ENCODE results near the gene WDR64.
A peak's percentile ranks its signal among the peaks of the same experiment; 100 is the strongest.

WDR64 gene

DNA sequence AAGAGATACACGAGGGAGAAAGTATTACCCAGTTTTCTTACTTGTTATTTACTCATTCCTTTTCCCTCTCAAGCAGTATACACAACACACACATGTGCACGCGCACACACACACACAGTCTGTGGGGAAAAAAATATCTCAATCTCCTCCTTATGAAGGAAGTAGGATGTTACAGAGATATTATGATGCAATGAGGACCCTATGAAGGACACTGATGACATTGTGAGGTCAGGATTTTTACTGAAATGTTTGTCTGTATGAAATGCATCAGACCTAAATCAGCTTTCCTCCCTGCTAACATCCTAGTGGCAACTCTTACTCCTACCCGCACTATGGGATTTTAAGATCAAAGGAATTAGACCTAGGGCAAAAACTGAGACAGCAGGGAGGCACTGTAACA, at the start of gene WDR64:
Gene WDR64, plus strand, starts transcription at position 270 of the 400 bp plus-strand sequence. CDS start 204 bp downstream, outside the sequence.
- Mint-ChIP-seq H3K9me3 (no peaks in the 10 kb centered on the region), H3K36me3 (no peaks in the 10 kb centered on the region), H3K4me1 (no peaks in the 10 kb centered on the region), H3K4me3 (no peak within 1 kb of the TSS), H3K27ac (no peak within 1 kb of the TSS)
- DNase-seq (ENCODE audit: low spot score in 2 of 2) = no peak
- ATAC-seq = no peak

DNA sequence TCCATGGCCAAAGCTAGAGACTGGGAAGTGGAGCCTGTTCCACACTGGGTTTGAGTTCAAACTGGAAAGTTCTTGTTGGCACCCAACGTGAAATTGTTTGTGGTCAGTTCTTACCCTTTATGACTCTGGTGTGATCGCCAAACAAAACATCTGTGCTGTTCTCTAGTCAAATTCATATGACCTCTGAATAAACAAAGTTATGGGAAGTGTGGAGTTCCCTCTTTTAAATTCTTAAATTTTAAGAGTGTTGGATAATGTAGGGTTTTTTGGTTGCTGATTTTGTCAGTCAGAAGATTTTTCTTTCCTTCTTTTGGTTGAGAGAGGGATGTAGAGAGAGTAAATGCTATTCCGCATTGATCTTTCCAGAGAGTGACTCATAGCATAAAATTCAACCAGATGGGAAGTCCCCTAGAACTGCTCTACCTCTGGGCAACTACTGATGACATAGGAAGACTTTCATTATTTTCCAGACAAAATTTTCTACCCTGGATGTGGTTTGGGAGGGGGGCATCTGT, 48.3 kb upstream of the WDR64 start:
- H3K4me3 Mint-ChIP-seq = no peak overlapping the region
- H3K4me1 Mint-ChIP-seq = peaks cover 8% of the 10 kb centered on the region
- H3K36me3 Mint-ChIP-seq = no peaks in the 10 kb centered on the region
- no peak for ATAC-seq
- H3K27ac Mint-ChIP-seq = no peak overlapping the region
- H3K9me3 Mint-ChIP-seq = no peaks in the 10 kb centered on the region
- DNase-seq (ENCODE audit: low spot score in 2 of 2) = no peak

DNA sequence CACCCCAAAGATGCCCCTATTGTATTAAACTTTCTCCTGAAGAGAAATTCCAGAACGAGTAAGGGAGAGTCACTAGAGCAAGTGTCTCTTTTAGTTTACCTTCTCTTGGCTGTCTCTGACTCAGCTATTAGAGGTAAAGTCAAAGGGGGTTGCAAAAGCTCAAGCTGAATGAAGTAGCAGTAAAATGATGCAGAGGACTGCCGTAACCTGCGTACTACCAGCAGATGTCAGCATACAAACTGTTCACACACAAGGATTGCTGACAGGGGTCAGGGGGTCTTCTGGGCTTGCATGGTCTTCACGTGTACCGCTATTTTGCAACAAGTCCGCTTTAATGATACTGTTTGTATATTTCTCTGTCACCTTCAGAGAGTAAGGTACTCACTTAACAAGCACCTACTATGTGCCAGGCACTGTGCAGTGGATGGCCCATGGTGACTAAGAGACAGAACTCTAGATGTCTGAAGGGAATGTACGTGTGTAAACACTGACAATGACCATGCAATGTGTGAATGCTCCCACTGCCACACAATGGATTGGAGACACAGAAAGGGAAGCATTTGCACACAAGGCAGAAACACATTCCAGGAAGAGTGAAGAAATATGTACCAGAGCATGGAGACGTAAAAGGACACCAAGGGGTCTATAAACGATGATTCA, 46.8 kb upstream of the WDR64 start:
- no peaks in the 10 kb centered on the region for H3K36me3 Mint-ChIP-seq
- H3K9me3 Mint-ChIP-seq = no peaks in the 10 kb centered on the region
- H3K4me3 Mint-ChIP-seq = no peak overlapping the region
- peaks cover 8% of the 10 kb centered on the region for H3K4me1 Mint-ChIP-seq
- DNase-seq (ENCODE audit: low spot score in 2 of 2) = no peak
- no peak overlapping the region for H3K27ac Mint-ChIP-seq
- ATAC-seq = no peak

DNA sequence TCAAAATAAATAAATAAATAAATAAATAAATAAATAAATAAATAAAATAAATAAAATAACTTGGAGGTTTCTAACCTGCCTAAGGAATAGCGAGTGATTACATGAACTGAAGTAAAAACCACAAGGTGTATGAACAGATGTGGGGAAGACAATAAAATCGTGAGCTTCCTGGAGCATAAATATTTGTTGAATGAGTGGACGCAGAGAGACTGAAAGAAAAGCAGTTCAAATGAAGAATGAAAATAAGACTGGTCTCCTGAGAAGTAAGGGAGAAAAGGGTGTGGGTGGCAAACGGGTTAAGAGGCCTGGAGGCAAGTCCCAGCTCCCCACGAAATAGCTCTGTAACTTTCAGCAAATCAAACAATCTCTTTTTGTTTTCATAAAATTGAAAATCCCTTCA, 45.5 kb upstream of the WDR64 start:
- H3K27ac Mint-ChIP-seq = no peak overlapping the region

DNA sequence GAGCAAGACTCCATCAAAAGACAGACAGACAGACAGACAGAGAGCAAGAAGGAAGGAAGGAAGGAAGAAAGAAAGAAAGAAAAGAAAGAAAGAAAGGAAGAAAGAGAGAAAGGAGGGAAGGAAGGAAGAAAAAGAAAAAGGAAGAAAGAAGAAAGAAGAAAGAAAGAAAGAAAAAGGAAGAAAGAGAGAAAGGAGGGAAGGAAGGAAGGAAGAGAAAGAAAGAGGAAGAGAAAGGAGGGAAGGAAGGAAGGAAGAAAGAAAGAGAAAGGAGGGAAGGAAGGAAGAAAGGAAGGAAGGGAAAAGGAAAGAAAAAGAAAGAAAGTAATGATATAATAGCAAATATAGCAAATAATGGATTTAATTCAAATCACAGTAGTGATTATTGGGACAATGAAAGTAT, 44.6 kb upstream of the WDR64 start:
- DNase-seq (ENCODE audit: low spot score in 2 of 2) (no peak), ATAC-seq (no peak)
- Mint-ChIP-seq H3K27ac (no peak overlapping the region), H3K4me3 (no peak overlapping the region), H3K4me1 (peaks cover 1% of the 10 kb centered on the region), H3K9me3 (no peaks in the 10 kb centered on the region), H3K36me3 (no peaks in the 10 kb centered on the region)

More for the DNA sequence above, 45.5 kb upstream of the WDR64 start:
- H3K4me1 Mint-ChIP-seq = no peaks in the 10 kb centered on the region
- ATAC-seq (no peak), DNase-seq (ENCODE audit: low spot score in 2 of 2) (no peak)
- H3K9me3 Mint-ChIP-seq = no peaks in the 10 kb centered on the region
- H3K4me3 Mint-ChIP-seq = no peak overlapping the region
- H3K36me3 Mint-ChIP-seq = no peaks in the 10 kb centered on the region

DNA sequence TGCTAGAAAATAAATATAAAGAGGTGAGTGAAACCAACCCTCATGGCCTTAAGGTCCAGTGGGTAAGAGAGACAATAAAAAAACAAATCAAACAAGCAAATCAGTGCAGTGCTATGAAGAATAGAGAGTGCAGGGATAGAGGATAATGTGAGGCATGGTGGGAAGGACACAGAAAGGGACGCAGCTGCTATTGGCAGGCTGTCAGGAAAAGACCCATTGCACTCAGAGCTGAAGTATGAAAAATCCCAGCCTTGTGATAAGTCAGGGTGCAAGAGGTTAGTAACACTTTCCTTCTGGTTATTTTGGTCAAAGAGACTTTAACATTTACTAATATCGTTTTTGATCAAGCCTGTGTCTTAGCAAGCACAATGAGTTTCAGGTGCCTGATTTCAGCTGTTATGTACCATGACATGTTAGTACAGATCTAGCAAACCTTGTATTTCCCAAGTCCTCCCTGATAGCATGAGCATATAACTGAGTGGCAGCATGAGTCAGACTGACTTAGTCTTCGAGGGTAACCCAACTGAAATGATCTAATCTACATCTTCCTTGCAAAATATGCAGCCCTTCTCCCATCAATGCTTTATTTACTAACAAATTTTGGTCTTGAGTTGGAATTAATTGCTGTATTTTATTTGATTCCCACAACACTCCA, 43.6 kb upstream of the WDR64 start:
- DNase-seq (ENCODE audit: low spot score in 2 of 2) = no peak
- Mint-ChIP-seq H3K4me3 (no peak overlapping the region), H3K36me3 (no peaks in the 10 kb centered on the region), H3K4me1 (peaks cover 7% of the 10 kb centered on the region), H3K27ac (no peak overlapping the region), H3K9me3 (no peaks in the 10 kb centered on the region)
- ATAC-seq = peak; percentile 91

DNA sequence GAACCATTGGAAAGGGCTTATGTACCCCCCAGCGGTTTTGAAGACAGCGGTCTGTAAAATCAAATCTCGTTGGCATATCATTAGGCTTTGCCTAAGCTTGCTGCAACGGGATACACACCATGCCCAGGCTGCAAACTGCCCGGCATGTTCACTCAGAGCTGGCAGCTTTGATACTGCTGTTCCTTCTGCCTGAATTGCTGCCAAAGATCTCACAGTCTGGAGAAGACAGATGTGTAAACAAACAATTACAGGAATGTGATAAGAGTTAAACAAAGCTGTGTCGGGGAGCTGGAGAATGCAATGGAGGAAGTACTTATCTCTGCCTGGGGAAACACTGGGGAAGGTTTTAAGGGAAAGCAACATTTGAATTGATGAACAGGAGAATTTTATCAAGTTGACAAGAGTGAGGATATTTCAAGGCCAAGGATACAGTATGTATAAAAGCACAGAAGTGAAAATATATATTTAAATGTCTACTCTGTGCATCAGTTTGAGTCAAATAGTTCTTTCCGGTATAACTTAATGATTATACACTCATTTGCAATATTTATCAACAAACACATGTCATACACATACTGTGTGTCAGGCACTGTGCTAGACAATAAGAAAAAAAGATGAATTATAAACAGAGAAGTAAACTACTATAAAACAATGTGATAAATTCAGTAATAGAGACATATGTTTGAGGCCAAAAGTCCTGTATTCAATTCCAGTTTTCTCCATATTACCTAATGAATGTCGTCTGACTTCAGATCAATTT, 41.8 kb upstream of the WDR64 start:
- H3K4me3 Mint-ChIP-seq = no peak overlapping the region
- peaks cover 13% of the 10 kb centered on the region for H3K4me1 Mint-ChIP-seq
- no peak overlapping the region for H3K27ac Mint-ChIP-seq
- H3K36me3 Mint-ChIP-seq = no peaks in the 10 kb centered on the region
- no peaks in the 10 kb centered on the region for H3K9me3 Mint-ChIP-seq
- DNase-seq (ENCODE audit: low spot score in 2 of 2) (no peak), ATAC-seq (no peak)

DNA sequence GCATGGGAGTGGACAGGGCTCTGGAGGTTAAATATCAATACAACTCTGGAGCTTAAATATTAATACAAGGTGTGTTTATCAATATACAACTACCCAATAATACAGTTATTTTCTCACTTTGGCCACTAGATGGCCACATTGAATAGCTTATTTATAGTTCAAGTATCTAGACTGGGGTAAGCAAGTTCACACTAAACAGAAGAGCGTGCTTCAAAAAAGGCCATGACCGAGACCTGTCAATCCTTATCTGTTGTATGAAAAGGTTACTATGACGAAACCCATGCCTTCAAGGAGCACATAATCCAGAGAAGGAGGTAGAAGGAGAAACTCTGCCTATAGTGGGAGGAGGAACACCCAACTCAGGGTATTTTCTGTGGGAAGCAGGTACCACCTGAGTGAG, 41.0 kb upstream of the WDR64 start:
- no peak for DNase-seq (ENCODE audit: low spot score in 2 of 2)

DNA sequence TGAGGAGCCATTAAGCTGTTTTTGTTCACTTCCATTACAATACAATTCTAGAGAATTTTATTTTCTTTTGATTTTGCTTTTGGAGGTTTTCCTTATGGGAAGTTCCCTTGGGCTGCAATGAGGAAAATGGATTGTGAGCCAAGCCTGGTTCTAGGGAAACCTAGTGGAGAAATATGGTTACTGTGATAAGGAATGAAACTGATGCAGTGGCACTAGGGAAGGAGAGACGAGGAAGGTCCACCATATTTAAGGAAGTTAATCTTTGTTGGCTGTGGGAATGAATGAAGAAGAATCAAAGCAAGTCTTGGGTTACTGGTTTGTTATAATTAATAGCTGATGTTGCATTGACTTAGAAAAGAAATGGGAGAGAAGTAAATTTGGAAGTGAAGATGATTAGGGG, 40.3 kb upstream of the WDR64 start:
- H3K4me3 Mint-ChIP-seq = no peak overlapping the region
- H3K27ac Mint-ChIP-seq = no peak overlapping the region
- H3K9me3 Mint-ChIP-seq = no peaks in the 10 kb centered on the region
- DNase-seq (ENCODE audit: low spot score in 2 of 2) (no peak), ATAC-seq (no peak)
- H3K4me1 Mint-ChIP-seq = peaks cover 13% of the 10 kb centered on the region
- no peaks in the 10 kb centered on the region for H3K36me3 Mint-ChIP-seq

More for the DNA sequence above, 41.0 kb upstream of the WDR64 start:
- Mint-ChIP-seq H3K9me3 (no peaks in the 10 kb centered on the region), H3K36me3 (no peaks in the 10 kb centered on the region), H3K27ac (no peak overlapping the region), H3K4me3 (no peak overlapping the region), H3K4me1 (peaks cover 13% of the 10 kb centered on the region)
- peak; percentile 63 for ATAC-seq

DNA sequence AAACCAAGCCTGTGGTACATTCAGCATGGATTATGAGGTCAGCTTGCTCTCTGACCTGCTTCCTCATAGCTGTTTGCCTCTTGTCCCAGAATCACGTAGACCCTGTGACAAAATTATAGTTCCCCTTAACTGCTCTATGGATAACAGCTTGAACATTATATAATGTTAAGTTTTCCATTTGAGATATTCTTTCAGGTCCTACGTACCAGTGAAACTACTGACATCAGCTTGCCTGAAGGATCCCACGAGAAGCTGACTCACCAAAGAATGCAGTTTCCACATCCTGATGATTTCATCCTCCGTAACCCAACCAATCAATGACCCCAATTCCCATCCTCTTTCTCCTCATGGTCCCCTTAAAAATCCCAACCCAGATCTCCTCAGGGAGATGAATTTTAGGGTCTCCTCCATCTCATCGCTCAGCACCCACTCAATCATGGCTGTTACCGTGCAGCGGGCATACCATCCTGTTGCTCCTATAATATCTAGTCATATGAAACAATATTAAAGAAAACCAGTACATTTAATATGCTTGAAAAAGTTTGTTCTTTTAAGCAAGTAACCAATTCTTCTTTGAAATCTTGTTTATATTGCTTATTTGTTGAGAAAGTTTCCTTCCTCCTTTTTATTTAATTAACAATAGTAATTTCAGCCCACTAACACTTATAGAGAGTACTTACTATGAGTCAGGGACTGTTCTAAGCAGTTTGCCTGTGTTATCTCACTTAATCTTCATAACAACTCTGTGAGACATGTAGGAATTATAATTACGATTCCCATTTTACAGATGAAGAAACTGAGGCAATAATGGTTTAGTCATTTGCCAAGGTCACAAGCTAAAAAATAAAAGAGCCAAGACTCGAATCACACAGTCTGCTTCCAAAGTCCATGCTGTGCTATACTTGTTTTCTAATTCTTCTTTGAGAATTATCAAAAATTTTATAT, 39.3 kb upstream of the WDR64 start:
- peaks cover 18% of the 10 kb centered on the region for H3K4me1 Mint-ChIP-seq
- DNase-seq (ENCODE audit: low spot score in 2 of 2) (no peak), ATAC-seq (no peak)
- H3K4me3 Mint-ChIP-seq = peak overlapping the region; percentile 4
- peak overlapping the region; percentile 12 for H3K27ac Mint-ChIP-seq
- no peaks in the 10 kb centered on the region for H3K9me3 Mint-ChIP-seq
- no peaks in the 10 kb centered on the region for H3K36me3 Mint-ChIP-seq

DNA sequence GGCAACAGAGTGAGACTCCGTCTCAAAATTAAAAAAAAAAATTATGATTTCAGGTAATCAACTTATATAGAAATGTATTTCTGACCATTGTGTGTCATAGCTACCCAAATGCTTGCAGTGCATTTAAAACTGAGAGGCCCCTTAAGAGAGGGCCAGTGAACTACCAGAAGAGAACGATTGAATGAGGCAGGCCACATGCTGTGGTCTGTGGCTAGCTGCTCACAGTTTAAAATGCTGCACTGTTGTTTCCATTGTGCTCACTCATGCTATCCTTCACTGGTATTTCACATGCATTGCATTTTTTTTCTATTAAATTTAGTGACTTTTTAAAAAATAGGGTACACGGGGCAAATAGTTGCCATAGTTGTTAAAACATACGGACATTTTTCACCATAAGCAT, 37.9 kb upstream of the WDR64 start:
- DNase-seq (ENCODE audit: low spot score in 2 of 2) (no peak), ATAC-seq (peak; percentile 92)
- H3K36me3 Mint-ChIP-seq = no peaks in the 10 kb centered on the region
- H3K9me3 Mint-ChIP-seq = no peaks in the 10 kb centered on the region
- H3K4me3 Mint-ChIP-seq = no peak overlapping the region
- H3K4me1 Mint-ChIP-seq = peaks cover 22% of the 10 kb centered on the region
- peak overlapping the region; percentile 4 for H3K27ac Mint-ChIP-seq

DNA sequence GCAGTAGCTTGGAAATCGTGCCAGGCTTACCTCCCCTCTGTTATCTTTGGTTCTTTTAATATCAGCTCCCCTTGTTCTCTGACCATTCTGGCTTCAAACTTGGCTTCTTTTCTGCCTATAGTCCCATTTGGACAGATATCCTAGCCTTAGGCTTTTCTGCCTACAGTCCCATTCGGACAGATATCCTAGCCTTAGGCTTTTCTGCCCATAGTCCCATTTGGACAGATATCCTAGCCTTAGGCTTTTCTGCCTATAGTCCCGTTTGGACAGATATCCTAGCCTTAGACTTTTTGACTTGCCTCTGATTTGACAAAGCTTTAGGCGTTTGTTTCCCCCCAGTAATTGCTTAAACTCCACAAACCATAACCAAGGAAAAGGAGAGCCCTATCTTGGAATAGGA, 37.5 kb upstream of the WDR64 start:
- ATAC-seq (no peak), DNase-seq (ENCODE audit: low spot score in 2 of 2) (no peak)
- H3K27ac Mint-ChIP-seq = peak overlapping the region; percentile 4
- H3K4me3 Mint-ChIP-seq = no peak overlapping the region
- no peaks in the 10 kb centered on the region for H3K9me3 Mint-ChIP-seq
- H3K36me3 Mint-ChIP-seq = no peaks in the 10 kb centered on the region
- peaks cover 22% of the 10 kb centered on the region for H3K4me1 Mint-ChIP-seq

DNA sequence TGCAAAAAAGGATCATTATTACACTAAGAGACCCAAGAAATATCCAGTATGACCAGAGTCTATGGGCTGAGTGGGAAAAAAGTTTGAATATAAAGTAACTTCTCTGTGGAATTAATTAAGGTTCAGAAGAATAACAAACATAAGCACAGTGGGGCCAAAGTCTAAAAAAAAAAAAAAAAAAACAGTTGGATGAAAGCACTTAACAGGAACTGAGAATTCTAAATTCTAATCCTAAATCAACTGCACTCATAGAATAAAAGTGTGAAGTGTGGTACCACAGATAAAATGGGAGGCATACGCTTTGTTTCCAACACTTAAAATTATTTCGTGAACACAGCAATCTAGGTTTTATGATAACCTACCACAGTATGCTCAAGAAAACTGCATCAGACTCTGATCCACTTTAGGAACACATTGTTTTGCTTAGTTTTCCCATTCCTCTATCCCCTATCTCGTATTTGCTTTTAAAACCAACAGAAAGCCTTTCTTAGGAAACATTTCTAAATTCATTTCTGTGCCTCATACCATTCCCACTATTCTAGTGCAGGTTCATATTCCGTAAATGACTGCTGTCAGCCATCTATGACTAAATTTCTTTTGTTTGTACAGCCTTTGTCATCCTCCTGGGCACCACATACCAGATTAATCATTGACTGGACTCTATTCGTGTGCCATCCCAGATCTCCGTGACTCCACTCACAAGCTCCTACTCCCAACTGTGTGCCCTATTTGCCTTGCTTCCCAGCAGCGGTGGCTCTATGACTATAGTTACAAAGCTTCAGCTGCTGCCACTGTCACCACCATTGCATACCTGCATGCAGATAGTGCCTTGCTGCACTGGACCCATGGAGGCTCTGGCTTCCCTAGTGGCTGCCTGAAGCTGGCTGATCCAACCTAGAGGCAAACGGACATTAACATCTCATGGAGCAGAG, 36.8 kb upstream of the WDR64 start:
- DNase-seq (ENCODE audit: low spot score in 2 of 2) = no peak
- no peaks in the 10 kb centered on the region for H3K9me3 Mint-ChIP-seq

DNA sequence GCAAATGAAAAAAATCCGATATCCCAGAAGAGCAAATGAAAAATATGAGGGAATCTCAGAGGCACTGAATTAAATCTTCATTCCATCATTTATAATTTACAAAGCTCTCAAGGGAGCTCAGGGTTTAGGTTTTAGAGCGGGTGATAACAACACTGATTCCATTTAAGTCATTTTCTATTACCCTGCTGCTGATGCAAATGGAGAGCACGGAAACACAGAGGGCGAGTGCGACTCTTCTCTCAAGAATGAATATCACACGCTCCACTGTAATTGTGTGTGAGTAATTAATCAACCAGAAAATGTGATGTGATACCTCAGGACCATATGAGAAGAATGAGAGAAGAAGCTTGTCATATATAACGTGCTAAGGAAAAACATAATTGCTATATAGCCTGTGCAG, 34.7 kb upstream of the WDR64 start:
- Mint-ChIP-seq H3K4me3 (no peak overlapping the region), H3K4me1 (peaks cover 30% of the 10 kb centered on the region), H3K9me3 (no peaks in the 10 kb centered on the region), H3K36me3 (no peaks in the 10 kb centered on the region), H3K27ac (no peak overlapping the region)
- no peak for ATAC-seq
- no peak for DNase-seq (ENCODE audit: low spot score in 2 of 2)

More for the DNA sequence above, 36.8 kb upstream of the WDR64 start:
- Mint-ChIP-seq H3K4me3 (no peak overlapping the region), H3K36me3 (no peaks in the 10 kb centered on the region), H3K27ac (peak overlapping the region; percentile 4), H3K4me1 (peaks cover 22% of the 10 kb centered on the region)
- ATAC-seq = no peak
